ENCODE measurements around the gene DNASE1L2.

- TF ChIP-seq CTCF (IDR thresholded peaks at IDR 0.05; ENCODE audit: extremely low read depth in 1 of 2, insufficient read depth in 1 of 2, low read depth in 1 of 2, low read length in 2 of 2) (no peak), POLR2A (IDR thresholded peaks at IDR 0.05; ENCODE audit: low read depth, low read length) (no peak), MAX (IDR thresholded peaks at IDR 0.05; ENCODE audit: insufficient read depth, insufficient read length) (no peak), EZH2 (IDR thresholded peaks at IDR 0.05; ENCODE audit: borderline replicate concordance, low read depth, low read length, severe bottlenecking) (no peak), POLR2AphosphoS5 (IDR thresholded peaks at IDR 0.05; ENCODE audit: insufficient read depth, low read depth, low read length) (no peak), GATA2 (IDR thresholded peaks at IDR 0.05; ENCODE audit: insufficient read depth, insufficient read length, low read depth, low read length) (no peak)
These were observed 25.6 kb upstream of the DNASE1L2 start, which contains the start of gene BRICD5 for GRCh38 chr16:2210386-2211365.
